ENCODE results near the gene BACE2. TPM values are rescaled to one million over a fixed set of nuclear protein-coding genes. Genes with fewer than 3 reads are reported as not detected.

BACE2 gene
- total and polyA plus RNA-seq, 2 donors (not counting 3 experiments of a cell fraction or from before 2014, with no cell fraction given): 113 to 184 TPM

- no peaks in the 10 kb centered on the region for H4K20me1 ChIP-seq (replicated peaks; ENCODE audit: control insufficient read depth, extremely low read depth, insufficient read depth, low read length)
- TF ChIP-seq, protein P1, sequence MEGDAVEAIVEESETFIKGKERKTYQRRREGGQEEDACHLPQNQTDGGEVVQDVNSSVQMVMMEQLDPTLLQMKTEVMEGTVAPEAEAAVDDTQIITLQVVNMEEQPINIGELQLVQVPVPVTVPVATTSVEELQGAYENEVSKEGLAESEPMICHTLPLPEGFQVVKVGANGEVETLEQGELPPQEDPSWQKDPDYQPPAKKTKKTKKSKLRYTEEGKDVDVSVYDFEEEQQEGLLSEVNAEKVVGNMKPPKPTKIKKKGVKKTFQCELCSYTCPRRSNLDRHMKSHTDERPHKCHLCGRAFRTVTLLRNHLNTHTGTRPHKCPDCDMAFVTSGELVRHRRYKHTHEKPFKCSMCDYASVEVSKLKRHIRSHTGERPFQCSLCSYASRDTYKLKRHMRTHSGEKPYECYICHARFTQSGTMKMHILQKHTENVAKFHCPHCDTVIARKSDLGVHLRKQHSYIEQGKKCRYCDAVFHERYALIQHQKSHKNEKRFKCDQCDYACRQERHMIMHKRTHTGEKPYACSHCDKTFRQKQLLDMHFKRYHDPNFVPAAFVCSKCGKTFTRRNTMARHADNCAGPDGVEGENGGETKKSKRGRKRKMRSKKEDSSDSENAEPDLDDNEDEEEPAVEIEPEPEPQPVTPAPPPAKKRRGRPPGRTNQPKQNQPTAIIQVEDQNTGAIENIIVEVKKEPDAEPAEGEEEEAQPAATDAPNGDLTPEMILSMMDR (IDR thresholded peaks at IDR 0.05; ENCODE audit: extremely low read depth in 1 of 2, insufficient read depth in 1 of 2, low read depth in 1 of 2, low read length in 2 of 2): no peak
- no peak for TF ChIP-seq POLR2AphosphoS5 (IDR thresholded peaks at IDR 0.05; ENCODE audit: insufficient read depth, low read depth, low read length)
- TF ChIP-seq POLR2A (IDR thresholded peaks at IDR 0.05; ENCODE audit: low read depth, low read length): no peak
- TF ChIP-seq MYC (IDR thresholded peaks at IDR 0.05; ENCODE audit: low read depth, low read length): no peak
- TF ChIP-seq GATA2 (IDR thresholded peaks at IDR 0.05; ENCODE audit: insufficient read depth, insufficient read length, low read depth, low read length): no peak
- no peak for TF ChIP-seq EZH2 (IDR thresholded peaks at IDR 0.05; ENCODE audit: borderline replicate concordance, low read depth, low read length, severe bottlenecking)
- TF ChIP-seq FOS (IDR thresholded peaks at IDR 0.05; ENCODE audit: borderline replicate concordance, insufficient read depth, low read length): no peak
- ChIA-PET POLR2A (no interaction called here), CTCF (no interaction called here)
- intact Hi-C loops (cut with micrococcal nuclease): no loop called here
- dilution Hi-C loops (cut with MboI; ENCODE audit: extremely low pct_ligation_motif_present, low sequenced_read_pairs): no loop called here
- H3K4me3 ChIP-seq (replicated peaks in 1 of 3; ENCODE audit: insufficient read depth in 1 of 3, low read depth in 1 of 3, low read length in 3 of 3): no peak overlapping the region
- no peaks in the 10 kb centered on the region for H3K36me3 ChIP-seq (ENCODE audit: control insufficient read depth in 2 of 2, extremely low read depth in 1 of 2, insufficient read depth in 2 of 2, low read length in 2 of 2)
- FAIRE-seq: no peak
- no peak overlapping the region for H2AFZ ChIP-seq (ENCODE audit: low read depth, low read length)
- H3K9me1 ChIP-seq (replicated peaks; ENCODE audit: control insufficient read depth, extremely low read depth, insufficient read depth, low read length): no peaks in the 10 kb centered on the region
- H3K79me2 ChIP-seq (ENCODE audit: control insufficient read depth, insufficient read depth, low read length): no peaks in the 10 kb centered on the region
- H3K9me3 ChIP-seq (replicated peaks; ENCODE audit: control insufficient read depth, insufficient read depth, low read length): no peaks in the 10 kb centered on the region
- no peak overlapping the region for H3K27ac ChIP-seq (ENCODE audit: insufficient read depth, low read depth, low read length)
- no peak overlapping the region for H3K4me2 ChIP-seq (ENCODE audit: insufficient read depth, low read length)
- no peak for DNase-seq (ENCODE audit: low read depth, low spot score)
- no TSS peak for BruUV-seq (replicated peaks)
- peaks cover 3% of the 10 kb centered on the region for H3K4me1 ChIP-seq (ENCODE audit: control insufficient read depth, extremely low read depth, insufficient read depth, low read length)
- no peaks in the 10 kb centered on the region for H3K27me3 ChIP-seq (ENCODE audit: control insufficient read depth in 2 of 2, insufficient read depth in 2 of 2, low read length in 2 of 2)
- no peak overlapping the region for H3K9ac ChIP-seq (replicated peaks; ENCODE audit: extremely low read depth, insufficient read depth, low read length)
Observed at GRCh38 chr21:41152147-41152546, 15.8 kb upstream of the BACE2 start.

DNA sequence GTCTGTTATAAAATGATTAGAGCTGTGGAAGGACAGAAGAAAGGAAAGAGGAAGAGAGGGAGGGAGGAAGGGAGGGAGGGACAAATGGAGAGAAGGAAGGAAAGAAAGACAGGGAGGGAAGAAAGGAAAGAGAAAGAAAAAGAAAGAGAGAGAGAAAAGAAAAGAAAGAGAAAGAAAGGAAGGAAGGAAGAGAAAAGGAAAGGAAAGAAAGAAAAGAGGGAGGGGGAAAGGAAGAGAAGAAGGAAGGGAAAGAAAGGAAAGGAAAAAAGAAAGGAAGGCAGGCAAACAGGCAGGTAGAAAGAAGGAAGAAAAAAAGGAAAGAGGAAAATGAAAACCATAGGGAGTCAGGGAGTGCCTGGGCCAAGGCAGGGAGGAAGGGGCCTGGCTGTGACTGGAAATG, 14.5 kb upstream of the BACE2 start:
- no TSS peak for BruUV-seq (replicated peaks)
- no peak overlapping the region for H3K9ac ChIP-seq (replicated peaks; ENCODE audit: extremely low read depth, insufficient read depth, low read length)
- no peaks in the 10 kb centered on the region for H4K20me1 ChIP-seq (replicated peaks; ENCODE audit: control insufficient read depth, extremely low read depth, insufficient read depth, low read length)
- no peaks in the 10 kb centered on the region for H3K27me3 ChIP-seq (ENCODE audit: control insufficient read depth in 2 of 2, insufficient read depth in 2 of 2, low read length in 2 of 2)
- H3K4me1 ChIP-seq (ENCODE audit: control insufficient read depth, extremely low read depth, insufficient read depth, low read length): peaks cover 3% of the 10 kb centered on the region
- H3K27ac ChIP-seq (ENCODE audit: insufficient read depth, low read depth, low read length): no peak overlapping the region
- ChIA-PET POLR2A (no interaction called here), CTCF (no interaction called here)
- TF ChIP-seq, protein P2, sequence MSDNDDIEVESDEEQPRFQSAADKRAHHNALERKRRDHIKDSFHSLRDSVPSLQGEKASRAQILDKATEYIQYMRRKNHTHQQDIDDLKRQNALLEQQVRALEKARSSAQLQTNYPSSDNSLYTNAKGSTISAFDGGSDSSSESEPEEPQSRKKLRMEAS (IDR thresholded peaks at IDR 0.05; ENCODE audit: insufficient read depth, insufficient read length): no peak
- TF ChIP-seq EZH2 (IDR thresholded peaks at IDR 0.05; ENCODE audit: borderline replicate concordance, low read depth, low read length, severe bottlenecking) (no peak), MYC (IDR thresholded peaks at IDR 0.05; ENCODE audit: low read depth, low read length) (no peak)
- no peak overlapping the region for H3K4me2 ChIP-seq (ENCODE audit: insufficient read depth, low read length)
- H3K79me2 ChIP-seq (ENCODE audit: control insufficient read depth, insufficient read depth, low read length): no peaks in the 10 kb centered on the region
- intact Hi-C loops (cut with micrococcal nuclease) (no loop called here), dilution Hi-C loops (cut with MboI; ENCODE audit: extremely low pct_ligation_motif_present, low sequenced_read_pairs) (no loop called here)
- no peak for DNase-seq (ENCODE audit: low read depth, low spot score)
- no peaks in the 10 kb centered on the region for H3K36me3 ChIP-seq (ENCODE audit: control insufficient read depth in 2 of 2, extremely low read depth in 1 of 2, insufficient read depth in 2 of 2, low read length in 2 of 2)
- no peak for FAIRE-seq
- no peak overlapping the region for H3K4me3 ChIP-seq (replicated peaks in 1 of 3; ENCODE audit: insufficient read depth in 1 of 3, low read depth in 1 of 3, low read length in 3 of 3)
- H3K9me1 ChIP-seq (replicated peaks; ENCODE audit: control insufficient read depth, extremely low read depth, insufficient read depth, low read length): no peaks in the 10 kb centered on the region
- H2AFZ ChIP-seq (ENCODE audit: low read depth, low read length): no peak overlapping the region
- H3K9me3 ChIP-seq (replicated peaks; ENCODE audit: control insufficient read depth, insufficient read depth, low read length): no peaks in the 10 kb centered on the region
